AG04450 (cell line): ENCODE data around the gene HDDC2. TPM values are rescaled to one million over a fixed set of nuclear protein-coding genes. Genes with fewer than 3 reads are reported as not detected.

ENCODE experiments used
- CTCF ChIA-PET: fragments of 300-600, 350-600 bp; formaldehyde crosslinking; extraction: SDS; loops from one replicate; lab custom pipeline; 2022; ENCODE audit warnings: antibody characterized with exemption, inconsistent platforms; lab: Charles Lee
- POLR2A ChIA-PET: fragments of 350-600 bp; formaldehyde crosslinking; extraction: SDS; loops from one replicate; lab custom pipeline; 2021; ENCODE audit warnings: antibody characterized with exemption, inconsistent platforms; lab: Yijun Ruan, JAX
- DNase-seq: peaks from one replicate; pipeline ENCODE4 v3.0.0-alpha.2; 2011; ENCODE audit warnings: low read depth, low spot score
- H3K27ac ChIP-seq: one replicate; pipeline ENCODE4 v1.5.1; 2012; ENCODE audit warnings: low read depth, low read length, control low read depth
- H3K27me3 ChIP-seq: one replicate; pipeline ENCODE4 v1.6.0; 2012; ENCODE audit warnings: low read length; ENCODE audit not compliant: control insufficient read depth, insufficient read depth
- H3K4me3 ChIP-seq: 2 replicates; pipeline ENCODE4 v1.5.1; 2011; ENCODE audit warnings: mild to moderate bottlenecking, low read depth, low read length, control low read depth
- H3K9me3 ChIP-seq: 2 replicates; pipeline ENCODE4 v1.5.1; 2012; ENCODE audit warnings: low read length; ENCODE audit not compliant: control insufficient read depth, insufficient read depth
- CTCF ChIP-seq: IDR thresholded peaks from 2 replicates; pipeline ENCODE4 v1.5.1; 2011; ENCODE audit warnings: low read depth, low read length, control low read depth, inconsistent platforms
- polyA plus RNA-seq: library from polyadenylated mRNA; depleted of rRNA; stranded (reverse); fragments of >200 nt; gene quantifications from 2 replicates; pipeline ENCODE4 v1.2.3, GENCODE V29; 2011

The HDDC2 gene
- polyA plus RNA-seq, 1 experiment, result 116 TPM

- Histone ChIP-seq H3K27ac (no peak overlapping the region), H3K4me3 (no peak overlapping the region), H3K27me3 (peaks cover 2% of the 10 kb centered on the region), H3K9me3 (no peaks in the 10 kb centered on the region)
- CTCF ChIA-PET, result interaction anchor here (0.7 to 6.8 kb wide), 19 partner anchors 10 to 660 kb away, joined by 3 to 137 read pairs (median 6); partner anchors contain the start of genes HINT3 and TPD52L1
- TF ChIP-seq CTCF, result peak; percentile 83
- DNase-seq, result peak; percentile 23
- POLR2A ChIA-PET, result no interaction called here
These were observed 12.3 kb upstream of the HDDC2 start for GRCh38 chr6:125314009-125314581.

- H3K27ac ChIP-seq, result no peak overlapping the region
- H3K4me3 ChIP-seq, result no peak overlapping the region
- no peak for TF ChIP-seq CTCF
- H3K27me3 ChIP-seq, result peaks cover 2% of the 10 kb centered on the region
- POLR2A ChIA-PET, result no interaction called here
- DNase-seq, result no peak
- no peaks in the 10 kb centered on the region for H3K9me3 ChIP-seq
- CTCF ChIA-PET, result interaction anchor here (0.8 to 6.8 kb wide), 15 partner anchors 11 to 661 kb away, joined by 4 to 137 read pairs (median 9); partner anchors contain the start of genes HDDC2, HINT3 and TPD52L1
These were observed 11.2 kb upstream of the HDDC2 start for GRCh38 chr6:125312950-125313349.

GRCh38 chr6:125312478-125312877 lies 10.7 kb upstream of the HDDC2 start:
- ChIA-PET CTCF (interaction anchor here (0.9 to 6.8 kb wide), 14 partner anchors 10 to 662 kb away, joined by 3 to 137 read pairs (median 8); partner anchors contain the start of genes HINT3 and TPD52L1), POLR2A (no interaction called here)
- TF ChIP-seq CTCF, result no peak
- DNase-seq, result no peak
- Histone ChIP-seq H3K9me3 (no peaks in the 10 kb centered on the region), H3K27me3 (peaks cover 2% of the 10 kb centered on the region), H3K27ac (no peak overlapping the region), H3K4me3 (no peak overlapping the region)

GRCh38 chr6:125310994-125311649 lies 9.4 kb upstream of the HDDC2 start:
- Histone ChIP-seq H3K27me3 (peaks cover 2% of the 10 kb centered on the region), H3K9me3 (no peaks in the 10 kb centered on the region), H3K4me3 (no peak overlapping the region), H3K27ac (no peak overlapping the region)
- TF ChIP-seq CTCF, result peak; percentile 73
- POLR2A ChIA-PET, result no interaction called here
- peak; percentile 15 for DNase-seq
- CTCF ChIA-PET, result interaction anchor here (0.5 to 6.8 kb wide), 26 partner anchors 9 to 859 kb away, joined by 3 to 137 read pairs (median 4); partner anchors contain the start of genes HDDC2, HINT3 and TPD52L1

- no peaks in the 10 kb centered on the region for H3K9me3 ChIP-seq
- peaks cover 5% of the 10 kb centered on the region for H3K27me3 ChIP-seq
- ChIA-PET CTCF (interaction anchor here (1.3 to 6.8 kb wide), 5 partner anchors 437 to 470 kb away, joined by 3 to 137 read pairs (median 5); no protein-coding TSS in a partner anchor), POLR2A (no interaction called here)
- no peak overlapping the region for H3K4me3 ChIP-seq
- H3K27ac ChIP-seq, result no peak overlapping the region
- TF ChIP-seq CTCF, result no peak
- DNase-seq, result no peak
These were observed 6.3 kb upstream of the HDDC2 start for GRCh38 chr6:125307964-125308615.
